Mesendoderm (in vitro differentiated cells): ENCODE data around the gene NCLN.

Experiments used
- DNase-seq: peaks from one replicate; pipeline ENCODE4 v3.0.0; 2013
- H2AK5ac ChIP-seq: 2 replicates; pipeline ENCODE4 v1.6.1; 2013; ENCODE audit warnings: low read length, inconsistent platforms
- H2BK120ac ChIP-seq: 2 replicates; pipeline ENCODE4 v1.6.1; 2013; ENCODE audit warnings: low read depth, mild to moderate bottlenecking, low read length, moderate library complexity, mixed read lengths
- H2BK15ac ChIP-seq: replicated peaks from 2 replicates; pipeline ENCODE4 v1.6.1; 2013; ENCODE audit warnings: low read depth, mild to moderate bottlenecking, moderate library complexity
- H2BK5ac ChIP-seq: 2 replicates; pipeline ENCODE4 v1.6.1; 2013; ENCODE audit warnings: low read length, inconsistent platforms
- H3K18ac ChIP-seq: 2 replicates; pipeline ENCODE4 v1.6.1; 2013; ENCODE audit warnings: mild to moderate bottlenecking, low read length, mixed read lengths
- H3K23ac ChIP-seq: one replicate; pipeline ENCODE4 v1.6.1; 2013; ENCODE audit warnings: low read length
- H3K27ac ChIP-seq: 2 replicates; pipeline ENCODE4 v1.5.1; 2013; ENCODE audit warnings: low read depth, mild to moderate bottlenecking, inconsistent platforms, low read length, moderate library complexity
- H3K27me3 ChIP-seq: 2 replicates; pipeline ENCODE4 v1.6.1; 2013; ENCODE audit warnings: low read length, control low read depth, mild to moderate bottlenecking, inconsistent platforms; ENCODE audit not compliant: insufficient read depth, poor library complexity
- H3K36me3 ChIP-seq: 2 replicates; pipeline ENCODE4 v1.6.1; 2013; ENCODE audit warnings: low read length, inconsistent platforms; ENCODE audit not compliant: control insufficient read depth, insufficient read depth
- H3K4ac ChIP-seq: one replicate; pipeline ENCODE4 v1.6.1; 2013; ENCODE audit warnings: low read depth, mild to moderate bottlenecking, low read length, moderate library complexity
- H3K4me1 ChIP-seq: 2 replicates; pipeline ENCODE4 v1.6.1; 2013; ENCODE audit warnings: low read depth, low read length, inconsistent platforms; ENCODE audit not compliant: control insufficient read depth
- H3K4me2 ChIP-seq: 2 replicates; pipeline ENCODE4 v1.6.1; 2013; ENCODE audit warnings: low read length
- H3K4me3 ChIP-seq: 2 replicates; pipeline ENCODE4 v1.5.1; 2013; ENCODE audit warnings: mild to moderate bottlenecking, low read length
- H3K56ac ChIP-seq: one replicate; pipeline ENCODE4 v1.6.1; 2013; ENCODE audit warnings: low read length
- H3K79me1 ChIP-seq: 2 replicates; pipeline ENCODE4 v1.6.1; 2013; ENCODE audit warnings: low read length, inconsistent platforms
- H3K79me2 ChIP-seq: 2 replicates; pipeline ENCODE4 v1.6.1; 2013; ENCODE audit warnings: mild to moderate bottlenecking, low read length; ENCODE audit not compliant: control insufficient read depth, insufficient read depth
- H3K9ac ChIP-seq: 2 replicates; pipeline ENCODE4 v1.6.1; 2013; ENCODE audit warnings: low read length, inconsistent platforms
- H4K5ac ChIP-seq: one replicate; pipeline ENCODE4 v1.6.1; 2013; ENCODE audit warnings: low read length
- H4K8ac ChIP-seq: one replicate; pipeline ENCODE4 v1.6.1; 2013; ENCODE audit warnings: low read depth, mild to moderate bottlenecking, control low read depth, low read length, moderate library complexity
- whole genome bisulfite sequencing: extraction: QIAGEN DNeasy Blood & Tissue Kit; methylation state at CpG from one replicate; pipeline ENCODE4 v1.1.7; 2013; ENCODE audit warnings: low lambda C conversion rate, missing lambda C conversion rate; ENCODE audit not compliant: insufficient coverage; ENCODE audit errors: extremely low coverage; 5-methylcytosine and 5-hydroxymethylcytosine counted together

The NCLN gene

GRCh38 chr19:3160219-3160618 is 25.5 kb upstream of the NCLN start:
- Histone ChIP-seq H3K27ac (no peak overlapping the region), H2BK15ac (no peak overlapping the region), H2BK5ac (no peak overlapping the region), H2AK5ac (no peak overlapping the region), H3K4me2 (no peak overlapping the region), H3K4ac (no peak overlapping the region), H3K4me3 (no peak overlapping the region), H2BK120ac (no peak overlapping the region), H3K4me1 (no peaks in the 10 kb centered on the region), H4K8ac (no peak overlapping the region), H3K79me2 (no peaks in the 10 kb centered on the region), H3K27me3 (no peaks in the 10 kb centered on the region), H3K18ac (no peak overlapping the region), H3K36me3 (no peaks in the 10 kb centered on the region), H3K23ac (no peak overlapping the region), H3K56ac (no peak overlapping the region), H4K5ac (no peak overlapping the region), H3K79me1 (no peaks in the 10 kb centered on the region), H3K9ac (no peak overlapping the region)
- DNase-seq = no peak
- WGBS = no CpG with 5 or more reads among the region's 3 CpGs

GRCh38 chr19:3161453-3161852 is 24.3 kb upstream of the NCLN start:
- H3K4ac ChIP-seq = no peak overlapping the region
- H2BK5ac ChIP-seq = no peak overlapping the region
- H3K27me3 ChIP-seq = no peaks in the 10 kb centered on the region
- no peak for DNase-seq
- H4K5ac ChIP-seq = no peak overlapping the region
- no peak overlapping the region for H2BK120ac ChIP-seq
- no peak overlapping the region for H2AK5ac ChIP-seq
- H4K8ac ChIP-seq = no peak overlapping the region
- no peak overlapping the region for H3K27ac ChIP-seq
- no peak overlapping the region for H3K4me3 ChIP-seq
- no peak overlapping the region for H2BK15ac ChIP-seq
- no peaks in the 10 kb centered on the region for H3K79me2 ChIP-seq
- no peak overlapping the region for H3K23ac ChIP-seq
- no peak overlapping the region for H3K18ac ChIP-seq
- H3K79me1 ChIP-seq = no peaks in the 10 kb centered on the region
- H3K4me2 ChIP-seq = no peak overlapping the region
- H3K4me1 ChIP-seq = no peaks in the 10 kb centered on the region
- no peaks in the 10 kb centered on the region for H3K36me3 ChIP-seq
- no peak overlapping the region for H3K9ac ChIP-seq
- H3K56ac ChIP-seq = no peak overlapping the region
- no CpG with 5 or more reads among the region's 4 CpGs for WGBS

- Histone ChIP-seq H3K79me2 (no peaks in the 10 kb centered on the region), H3K4me1 (no peaks in the 10 kb centered on the region), H3K56ac (no peak overlapping the region), H3K9ac (no peak overlapping the region), H3K23ac (no peak overlapping the region), H3K4me3 (no peak overlapping the region), H3K79me1 (no peaks in the 10 kb centered on the region), H3K36me3 (no peaks in the 10 kb centered on the region), H2AK5ac (no peak overlapping the region), H4K5ac (no peak overlapping the region), H3K18ac (no peak overlapping the region), H3K4ac (no peak overlapping the region), H3K27me3 (no peaks in the 10 kb centered on the region), H3K4me2 (no peak overlapping the region), H4K8ac (no peak overlapping the region), H2BK5ac (no peak overlapping the region), H2BK120ac (no peak overlapping the region), H3K27ac (no peak overlapping the region), H2BK15ac (no peak overlapping the region)
- peak; percentile 51 for DNase-seq
- WGBS = no CpG with 5 or more reads among the region's 38 CpGs
Observed at GRCh38 chr19:3162418-3163229, 23.1 kb upstream of the NCLN start.

GRCh38 chr19:3163230-3163886 is 22.4 kb upstream of the NCLN start:
- no peak overlapping the region for H4K8ac ChIP-seq
- H2BK5ac ChIP-seq = no peak overlapping the region
- peak overlapping the region; percentile 34 for H3K9ac ChIP-seq
- H2BK15ac ChIP-seq = no peak overlapping the region
- no peak overlapping the region for H3K27ac ChIP-seq
- H3K36me3 ChIP-seq = no peaks in the 10 kb centered on the region
- H3K56ac ChIP-seq = no peak overlapping the region
- H3K27me3 ChIP-seq = no peaks in the 10 kb centered on the region
- no peak overlapping the region for H2AK5ac ChIP-seq
- WGBS = no CpG with 5 or more reads among the region's 27 CpGs
- no peak overlapping the region for H2BK120ac ChIP-seq
- peak overlapping the region; percentile 31 for H3K4me2 ChIP-seq
- no peaks in the 10 kb centered on the region for H3K79me2 ChIP-seq
- no peak overlapping the region for H3K4me3 ChIP-seq
- no peak overlapping the region for H3K4ac ChIP-seq
- no peaks in the 10 kb centered on the region for H3K79me1 ChIP-seq
- no peak overlapping the region for H4K5ac ChIP-seq
- DNase-seq = peak; percentile 71
- no peaks in the 10 kb centered on the region for H3K4me1 ChIP-seq
- no peak overlapping the region for H3K18ac ChIP-seq
- no peak overlapping the region for H3K23ac ChIP-seq

- no peak for DNase-seq
- Histone ChIP-seq H2BK15ac (no peak overlapping the region), H2AK5ac (no peak overlapping the region), H3K4me3 (no peak overlapping the region), H3K79me2 (no peaks in the 10 kb centered on the region), H3K4ac (no peak overlapping the region), H3K9ac (no peak overlapping the region), H2BK5ac (no peak overlapping the region), H3K27me3 (no peaks in the 10 kb centered on the region), H4K5ac (no peak overlapping the region), H2BK120ac (no peak overlapping the region), H3K56ac (no peak overlapping the region), H3K18ac (no peak overlapping the region), H4K8ac (no peak overlapping the region), H3K27ac (no peak overlapping the region), H3K4me2 (no peak overlapping the region), H3K79me1 (no peaks in the 10 kb centered on the region), H3K36me3 (no peaks in the 10 kb centered on the region), H3K23ac (no peak overlapping the region), H3K4me1 (no peaks in the 10 kb centered on the region)
- no CpG with 5 or more reads among the region's 7 CpGs for WGBS
Observed at GRCh38 chr19:3163943-3164342, 21.8 kb upstream of the NCLN start.
